GM21825 (cell line): ENCODE results near the gene ZEB1.

Source experiments
- ATAC-seq: cut with Tn5 transposase; IDR thresholded peaks from one replicate; pipeline ENCODE4 v1.9.1; 2021; ENCODE audit warnings: mild to moderate bottlenecking, moderate library complexity; ENCODE audit not compliant: unreplicated experiment

The ZEB1 gene

DNA sequence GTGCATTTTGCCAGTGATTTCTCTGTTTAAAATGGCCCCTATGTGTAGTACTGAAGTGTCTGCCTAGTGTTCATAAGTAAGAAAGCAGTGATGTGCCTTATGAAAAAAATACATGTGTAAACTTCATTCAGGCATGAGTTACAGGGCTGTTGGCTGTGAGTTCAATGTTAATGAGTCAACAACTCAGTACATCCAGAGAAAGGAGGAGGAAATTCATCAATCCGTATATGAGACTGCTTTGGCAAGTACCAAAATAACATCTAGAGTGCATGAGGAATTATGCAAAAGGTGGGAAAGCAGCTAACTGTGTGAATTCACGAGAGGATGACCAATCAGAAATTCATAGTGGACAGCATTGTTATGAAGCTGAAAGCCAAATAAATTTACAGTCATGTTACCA, 255.6 kb downstream of the ZEB1 start:
- ATAC-seq, result no peak

- ATAC-seq, result no peak
Measured at GRCh38 chr10:31578181-31578852, 259.3 kb downstream of the ZEB1 start.

GRCh38 chr10:31578951-31579350, 259.9 kb downstream of the ZEB1 start:
- no peak for ATAC-seq
